ENCODE data around the gene PADI6.
A peak's percentile ranks its signal among the peaks of the same experiment; 100 is the strongest.
"Not testable (repeated sequence)": the region's sequence is repeated elsewhere in the genome, so short reads cannot be mapped to it uniquely, and the experiment has no call there.

PADI6 gene

GRCh38 chr1:17405898-17406759 lies 34.1 kb downstream of the PADI6 start:
- DNase-seq = peak; percentile 67

- not testable (repeated sequence) for DNase-seq
Observed at GRCh38 chr1:17406760-17407475, 34.9 kb downstream of the PADI6 start.

DNA sequence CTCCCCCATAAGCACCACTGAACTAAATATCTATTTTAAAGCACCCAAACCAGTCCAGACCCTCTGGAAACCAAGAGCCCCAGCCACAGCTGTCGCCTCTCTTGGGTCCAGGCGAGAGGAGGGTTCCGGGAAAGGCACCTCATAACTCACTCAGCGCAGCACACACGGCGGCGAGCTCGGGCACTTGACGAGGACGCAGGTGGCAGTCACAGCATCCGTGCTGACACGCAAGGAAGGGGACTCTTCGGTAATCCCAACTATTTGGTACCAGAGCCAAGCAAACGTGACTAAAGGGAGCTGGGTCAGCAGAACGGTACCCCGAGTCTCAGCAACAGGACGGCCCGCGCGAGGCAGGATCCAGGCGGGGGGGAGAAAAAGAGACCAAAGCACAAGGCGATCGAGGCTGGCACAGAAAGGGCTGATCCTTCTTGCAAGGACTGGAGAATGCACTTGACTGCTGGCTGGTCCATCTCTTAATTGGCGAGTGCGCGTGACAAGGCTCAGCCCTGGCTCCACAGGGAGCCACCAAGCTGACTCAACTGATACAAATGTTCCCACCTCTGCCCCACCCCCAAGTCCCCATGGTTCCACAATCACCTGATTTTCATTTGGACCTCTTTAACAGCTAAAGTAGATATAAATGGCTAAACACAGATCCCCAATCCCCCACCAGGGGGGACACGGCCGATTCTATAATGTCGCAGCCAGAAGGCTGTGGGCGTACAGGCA lies 36.0 kb downstream of the PADI6 start:
- DNase-seq = not testable (repeated sequence)

DNA sequence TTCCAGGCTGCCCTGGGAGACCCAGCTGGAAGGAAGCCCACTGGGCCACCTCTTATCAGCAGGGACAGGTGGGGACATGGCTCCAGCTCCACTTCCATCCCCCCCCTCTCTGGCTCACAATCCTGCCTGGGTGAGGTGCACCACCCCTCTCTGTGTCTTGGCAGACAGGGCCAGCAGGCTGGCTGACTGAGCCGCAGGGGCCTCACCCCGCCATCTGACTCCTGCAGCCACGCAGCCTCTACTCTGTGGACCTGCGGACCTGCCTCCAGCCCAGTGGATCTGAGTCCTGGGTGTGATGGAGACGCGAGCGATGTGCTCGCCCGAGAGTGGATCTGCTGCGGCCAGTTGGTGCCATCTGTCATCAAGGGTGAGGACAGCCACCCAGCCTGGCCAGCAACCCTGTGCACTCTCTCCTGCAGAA lies 37.4 kb downstream of the PADI6 start:
- no peak for DNase-seq

GRCh38 chr1:17412093-17412870 lies 40.3 kb downstream of the PADI6 start:
- no peak for DNase-seq

GRCh38 chr1:17414022-17414421 lies 42.0 kb downstream of the PADI6 start:
- no peak for DNase-seq

- DNase-seq = no peak
Observed at GRCh38 chr1:17416389-17416788, 44.4 kb downstream of the PADI6 start.

DNA sequence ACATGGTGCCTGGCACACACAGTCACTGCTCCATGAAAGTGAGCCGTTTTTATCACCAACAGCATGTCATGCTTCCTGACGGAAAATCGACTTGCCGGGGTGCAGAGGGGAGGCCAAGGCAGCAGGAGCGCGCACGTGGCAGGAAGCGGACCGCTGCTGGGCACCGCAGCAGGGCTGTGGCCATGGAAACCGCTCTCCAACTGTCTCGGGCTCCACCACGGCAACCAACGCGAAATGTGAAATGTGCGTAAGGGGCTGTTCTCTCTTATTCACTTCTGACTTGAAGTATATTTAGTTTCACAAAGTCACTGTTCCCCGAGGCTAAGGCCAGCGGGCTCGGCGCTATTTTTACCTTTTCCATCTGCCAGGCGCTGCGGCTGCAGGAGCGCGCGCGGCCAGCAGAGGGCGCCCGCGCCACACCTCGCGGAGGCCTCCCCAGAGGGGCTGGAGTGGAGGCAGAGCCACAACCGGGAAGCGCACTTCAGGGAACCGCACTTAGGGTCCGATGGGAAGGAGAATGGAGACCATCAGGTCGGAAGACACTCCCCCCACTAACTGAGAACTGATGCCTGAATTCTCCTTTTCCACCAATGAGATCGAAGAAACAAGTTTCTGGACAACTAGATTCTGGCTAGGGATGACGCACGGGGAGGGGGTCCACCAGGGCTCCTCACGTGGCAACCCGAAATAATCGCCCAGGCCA lies 47.8 kb downstream of the PADI6 start:
- DNase-seq = peak; percentile 75

- no peak for DNase-seq
Observed at GRCh38 chr1:17420391-17420918, 48.5 kb downstream of the PADI6 start.

GRCh38 chr1:17422461-17422860 lies 50.5 kb downstream of the PADI6 start:
- no peak for DNase-seq

DNA sequence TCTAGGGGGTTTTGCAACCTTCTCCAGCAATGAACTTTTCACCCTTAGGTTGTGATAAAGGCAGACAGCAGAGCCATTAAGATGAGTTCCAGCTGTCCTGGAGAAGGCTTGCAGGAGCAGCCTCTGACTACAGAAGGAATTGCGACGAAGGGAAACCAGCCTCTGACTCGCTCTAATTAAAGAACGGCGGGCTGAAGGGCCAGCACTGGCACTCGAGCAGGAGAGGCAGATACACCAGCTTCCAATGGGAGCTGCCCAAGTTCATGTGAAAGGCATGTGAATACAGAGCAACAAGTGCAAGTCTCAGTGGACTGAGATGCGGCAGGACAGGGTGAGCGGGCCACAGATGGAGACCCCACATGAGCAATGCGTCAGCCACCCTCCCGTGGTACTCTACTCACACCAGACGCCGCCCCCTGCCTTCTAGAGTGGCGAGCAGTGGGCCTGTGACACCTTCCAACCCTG lies 51.8 kb downstream of the PADI6 start:
- no peak for DNase-seq

DNA sequence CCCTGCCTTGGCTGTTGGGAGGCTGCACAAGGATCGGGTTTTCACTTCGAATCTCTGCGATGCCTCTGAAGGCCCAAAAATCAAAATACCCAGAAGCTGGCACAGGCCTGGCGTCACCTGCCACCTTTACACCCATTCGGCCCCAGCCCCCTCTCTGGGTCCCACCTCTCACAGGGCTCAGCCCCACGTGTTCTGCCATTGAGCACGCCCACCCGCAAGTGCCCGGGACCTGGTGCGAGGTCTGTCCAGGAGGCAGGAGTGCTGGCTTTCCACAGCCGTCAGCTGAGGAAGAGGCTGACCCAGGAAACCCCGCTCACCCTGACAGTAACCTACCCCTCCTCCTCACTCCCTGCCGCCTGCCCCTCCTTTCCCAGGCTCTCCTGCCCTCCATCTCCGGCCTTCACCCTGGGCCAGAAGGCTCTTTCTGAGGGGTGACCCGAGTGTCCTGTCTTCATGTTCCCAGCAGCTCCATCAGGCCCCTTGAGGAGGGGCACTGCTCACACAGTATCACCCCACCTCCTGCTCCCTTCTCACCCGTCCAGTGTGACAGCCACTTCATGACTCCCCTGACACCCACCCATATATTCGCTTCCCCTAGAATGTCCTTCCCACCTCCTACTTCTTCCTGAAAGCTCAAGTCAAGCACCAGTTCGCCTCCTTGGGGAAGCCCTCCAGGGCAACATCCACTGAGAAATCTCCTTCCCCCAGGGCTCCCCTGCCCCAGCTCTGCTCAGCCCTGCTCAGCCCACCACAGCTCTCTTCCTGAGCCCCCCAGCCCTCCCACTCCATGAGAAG lies 54.0 kb downstream of the PADI6 start:
- no peak for DNase-seq

DNA sequence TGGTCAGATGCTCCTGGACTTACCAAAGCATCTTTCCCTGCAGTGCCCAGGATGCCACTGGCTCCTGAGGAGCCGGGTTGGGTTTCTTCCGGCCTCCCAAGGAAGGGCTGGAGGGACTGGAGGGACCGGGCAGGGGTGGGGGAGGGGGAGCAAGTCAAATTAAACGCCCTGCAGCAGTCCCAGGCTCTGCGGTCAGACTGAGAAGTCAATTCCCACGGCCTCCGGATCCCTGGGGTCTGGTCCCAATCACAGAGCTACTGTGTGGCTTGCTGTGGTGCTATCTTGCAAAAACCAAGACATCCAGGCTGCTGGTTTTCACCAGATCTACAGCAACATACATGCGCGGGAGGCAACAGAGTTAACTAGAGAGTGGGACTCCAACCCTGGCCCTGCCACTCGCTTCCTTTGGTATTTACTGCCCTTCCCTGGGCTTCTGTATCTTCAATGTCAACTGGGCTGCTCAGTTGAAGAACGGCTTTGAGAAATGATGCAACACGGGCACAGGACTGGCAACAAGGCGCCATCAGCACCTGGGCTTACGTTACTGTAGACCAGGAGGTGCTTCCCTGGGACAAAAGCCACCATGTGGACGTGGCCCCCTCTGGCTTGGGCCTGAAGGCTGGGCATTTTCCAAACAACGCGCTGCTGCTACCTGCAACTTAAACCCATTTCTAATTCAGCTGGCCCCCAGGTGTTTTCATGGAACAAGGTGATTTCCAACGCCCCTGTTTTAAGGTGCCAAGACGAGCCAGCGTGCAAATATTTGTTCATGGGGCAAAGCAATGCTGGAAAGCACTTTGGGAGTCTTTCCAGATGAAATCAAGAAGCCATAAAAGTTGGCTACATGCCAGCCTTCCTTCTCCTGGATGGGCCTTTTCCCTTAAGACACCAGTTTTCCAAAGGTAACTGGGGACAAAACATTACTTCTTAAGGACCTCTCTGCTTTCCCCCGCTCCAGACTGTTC lies 56.0 kb downstream of the PADI6 start:
- DNase-seq = no peak

DNA sequence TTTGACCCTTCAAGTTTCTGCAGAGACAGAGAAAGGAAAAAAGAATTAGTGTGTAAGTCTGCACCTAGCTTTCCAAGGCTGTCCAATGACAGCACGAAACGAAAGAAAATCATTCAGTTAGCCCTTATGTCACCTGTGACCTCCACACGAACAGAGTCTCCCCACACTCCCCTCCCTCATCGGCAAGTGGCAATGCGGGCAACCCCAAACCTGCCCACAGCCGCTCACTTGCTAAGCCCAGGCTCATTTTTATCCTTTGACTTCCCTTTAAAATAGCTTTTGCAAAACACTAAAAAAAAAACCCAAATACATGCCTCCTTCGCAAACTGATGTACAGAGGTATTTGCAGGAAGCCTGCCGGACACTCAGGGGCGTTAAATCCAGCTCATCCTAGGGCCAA lies 57.2 kb downstream of the PADI6 start:
- no peak for DNase-seq

DNA sequence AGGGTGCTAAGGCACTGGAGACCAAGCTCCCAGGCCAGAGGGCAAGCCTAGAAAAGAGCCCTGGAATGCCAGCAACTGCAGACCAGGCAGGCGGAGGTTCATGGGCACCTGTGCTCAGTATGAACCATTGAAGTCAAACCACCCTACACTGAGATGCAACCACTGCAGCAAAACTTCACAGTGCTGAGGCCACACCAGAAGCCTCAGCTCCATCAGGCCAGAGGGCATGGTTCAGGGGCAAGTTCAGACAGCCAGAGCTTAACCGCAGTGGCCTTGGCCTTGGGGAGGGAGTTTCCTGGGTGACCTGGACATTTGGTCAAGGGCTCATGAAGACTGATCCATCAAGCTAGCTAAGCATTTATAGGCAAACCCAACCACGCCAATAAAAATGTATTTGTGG lies 60.4 kb downstream of the PADI6 start:
- no peak for DNase-seq

- DNase-seq = no peak
Observed at GRCh38 chr1:17433261-17433660, 61.3 kb downstream of the PADI6 start.

GRCh38 chr1:17434016-17434415 lies 62.0 kb downstream of the PADI6 start:
- no peak for DNase-seq

GRCh38 chr1:17434601-17435000 lies 62.6 kb downstream of the PADI6 start:
- DNase-seq = no peak

- DNase-seq = no peak
Observed at GRCh38 chr1:17436380-17437174, 64.6 kb downstream of the PADI6 start.
